Measurements from ENCODE around the gene CTNNA1. TPM values are rescaled to one million over a fixed set of nuclear protein-coding genes. Genes with fewer than 3 reads are reported as not detected.

Gene CTNNA1
- total and polyA plus RNA-seq, 2 donors (not counting 3 experiments of a cell fraction or from before 2014, with no cell fraction given) = 156 to 394 TPM

DNA sequence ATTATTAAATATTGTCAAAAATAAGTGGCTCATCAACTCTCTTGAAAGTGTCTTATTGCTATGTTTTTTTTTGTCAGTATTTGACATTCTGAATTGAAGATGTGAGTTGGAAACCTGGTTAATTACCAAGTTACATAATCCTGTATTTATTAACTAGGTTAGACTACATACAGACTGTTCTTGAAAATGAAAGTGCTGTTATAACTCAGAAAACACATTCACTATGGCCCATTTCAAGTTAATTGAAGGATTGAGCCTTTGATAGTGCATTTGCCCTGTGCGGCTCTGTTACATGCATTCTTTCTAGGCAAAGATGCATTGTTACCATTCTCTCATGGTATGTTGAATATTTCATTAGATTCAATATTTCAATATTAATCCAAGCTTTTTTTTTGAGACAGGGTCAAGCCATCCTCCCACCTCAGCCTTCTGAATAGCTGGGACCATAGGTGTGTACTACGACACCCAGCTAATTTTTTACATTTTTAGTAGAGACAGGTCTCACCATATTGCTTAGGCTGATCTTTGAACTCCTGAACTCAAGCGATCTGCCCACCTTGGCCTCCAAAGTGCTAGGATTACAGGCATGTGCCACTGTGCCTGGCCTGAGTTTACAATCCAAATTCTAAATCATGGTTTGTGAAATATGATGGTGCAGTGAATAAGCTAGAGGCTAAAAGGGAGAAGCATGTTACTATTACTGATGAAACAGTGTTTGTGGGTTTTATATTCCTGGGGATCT is 10.0 kb downstream of the CTNNA1 start:
- dilution Hi-C loops (cut with MboI; ENCODE audit: extremely low pct_ligation_motif_present, low sequenced_read_pairs) (no loop called here), intact Hi-C loops (cut with micrococcal nuclease) (loop anchor here (5.0 kb wide), 1 partner anchor 139 kb away; no protein-coding TSS in a partner anchor)
- Histone ChIP-seq H3K9ac (replicated peaks; ENCODE audit: extremely low read depth, insufficient read depth, low read length) (no peak overlapping the region), H2AFZ (ENCODE audit: low read depth, low read length) (no peak overlapping the region), H3K9me1 (replicated peaks; ENCODE audit: control insufficient read depth, extremely low read depth, insufficient read depth, low read length) (no peaks in the 10 kb centered on the region), H3K9me3 (replicated peaks; ENCODE audit: control insufficient read depth, insufficient read depth, low read length) (no peaks in the 10 kb centered on the region), H3K4me1 (ENCODE audit: control insufficient read depth, extremely low read depth, insufficient read depth, low read length) (peaks cover 17% of the 10 kb centered on the region), H3K27me3 (ENCODE audit: control insufficient read depth in 2 of 2, insufficient read depth in 2 of 2, low read length in 2 of 2) (no peaks in the 10 kb centered on the region), H3K4me3 (replicated peaks in 1 of 3; ENCODE audit: insufficient read depth in 1 of 3, low read depth in 1 of 3, low read length in 3 of 3) (no peak overlapping the region), H3K4me2 (ENCODE audit: insufficient read depth, low read length) (no peak overlapping the region), H3K27ac (ENCODE audit: insufficient read depth, low read depth, low read length) (no peak overlapping the region), H3K36me3 (ENCODE audit: control insufficient read depth in 2 of 2, extremely low read depth in 1 of 2, insufficient read depth in 2 of 2, low read length in 2 of 2) (peaks cover 0 to 2% of the 10 kb centered on the region in 2 experiments), H4K20me1 (replicated peaks; ENCODE audit: control insufficient read depth, extremely low read depth, insufficient read depth, low read length) (peaks cover 13% of the 10 kb centered on the region), H3K79me2 (ENCODE audit: control insufficient read depth, insufficient read depth, low read length) (peaks cover 94% of the 10 kb centered on the region)
- CTCF ChIA-PET = interaction anchor here (1.1 to 4.0 kb wide), 4 partner anchors 9 to 184 kb away, joined by 3 to 27 read pairs (median 6); no protein-coding TSS in a partner anchor
- BruUV-seq (replicated peaks) = no TSS peak
- POLR2A ChIA-PET = no interaction called here
- no peak for FAIRE-seq
- DNase-seq (ENCODE audit: low read depth, low spot score) = no peak
- TF ChIP-seq, protein P1, sequence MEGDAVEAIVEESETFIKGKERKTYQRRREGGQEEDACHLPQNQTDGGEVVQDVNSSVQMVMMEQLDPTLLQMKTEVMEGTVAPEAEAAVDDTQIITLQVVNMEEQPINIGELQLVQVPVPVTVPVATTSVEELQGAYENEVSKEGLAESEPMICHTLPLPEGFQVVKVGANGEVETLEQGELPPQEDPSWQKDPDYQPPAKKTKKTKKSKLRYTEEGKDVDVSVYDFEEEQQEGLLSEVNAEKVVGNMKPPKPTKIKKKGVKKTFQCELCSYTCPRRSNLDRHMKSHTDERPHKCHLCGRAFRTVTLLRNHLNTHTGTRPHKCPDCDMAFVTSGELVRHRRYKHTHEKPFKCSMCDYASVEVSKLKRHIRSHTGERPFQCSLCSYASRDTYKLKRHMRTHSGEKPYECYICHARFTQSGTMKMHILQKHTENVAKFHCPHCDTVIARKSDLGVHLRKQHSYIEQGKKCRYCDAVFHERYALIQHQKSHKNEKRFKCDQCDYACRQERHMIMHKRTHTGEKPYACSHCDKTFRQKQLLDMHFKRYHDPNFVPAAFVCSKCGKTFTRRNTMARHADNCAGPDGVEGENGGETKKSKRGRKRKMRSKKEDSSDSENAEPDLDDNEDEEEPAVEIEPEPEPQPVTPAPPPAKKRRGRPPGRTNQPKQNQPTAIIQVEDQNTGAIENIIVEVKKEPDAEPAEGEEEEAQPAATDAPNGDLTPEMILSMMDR (IDR thresholded peaks at IDR 0.05; ENCODE audit: extremely low read depth in 1 of 2, insufficient read depth in 1 of 2, low read depth in 1 of 2, low read length in 2 of 2) = no peak
- TF ChIP-seq POLR2AphosphoS5 (IDR thresholded peaks at IDR 0.05; ENCODE audit: insufficient read depth, low read depth, low read length) (no peak), GATA2 (IDR thresholded peaks at IDR 0.05; ENCODE audit: insufficient read depth, insufficient read length, low read depth, low read length) (no peak), JUN (IDR thresholded peaks at IDR 0.05; ENCODE audit: borderline replicate concordance, insufficient read depth, insufficient read length, low read depth) (no peak), EZH2 (IDR thresholded peaks at IDR 0.05; ENCODE audit: borderline replicate concordance, low read depth, low read length, severe bottlenecking) (no peak), MAX (IDR thresholded peaks at IDR 0.05; ENCODE audit: insufficient read depth, insufficient read length) (no peak), MYC (IDR thresholded peaks at IDR 0.05; ENCODE audit: low read depth, low read length) (no peak), POLR2A (IDR thresholded peaks at IDR 0.05; ENCODE audit: low read depth, low read length) (no peak), FOS (IDR thresholded peaks at IDR 0.05; ENCODE audit: borderline replicate concordance, insufficient read depth, low read length) (no peak)

Data from endothelial cell of umbilical vein (primary cell).